Left ventricle myocardium inferior (tissue), 1 donor: Measurements from ENCODE around the gene MYO16. TPM values are rescaled to one million over a fixed set of nuclear protein-coding genes. Genes with fewer than 3 reads are reported as not detected.

Experiments used
- DNase-seq: peaks from one replicate; pipeline ENCODE4 v3.0.0-alpha.2; 2020
- H3K27ac ChIP-seq: fragments of 200-600 bp; replicated peaks from 2 replicates; pipeline ENCODE4 v1.8.0; 2021
- H3K27me3 ChIP-seq: fragments of 200-600 bp; 2 replicates; pipeline ENCODE4 v1.8.0; 2021; ENCODE audit warnings: low read depth
- H3K36me3 ChIP-seq: fragments of 200-600 bp; 2 replicates; pipeline ENCODE4 v1.8.0; 2021
- H3K4me1 ChIP-seq: fragments of 200-600 bp; 2 replicates; pipeline ENCODE4 v1.8.0; 2021
- H3K4me3 ChIP-seq: fragments of 200-600 bp; 2 replicates; pipeline ENCODE4 v1.8.0; 2021; ENCODE audit warnings: mild to moderate bottlenecking, moderate library complexity
- H3K9me3 ChIP-seq: fragments of 200-600 bp; replicated peaks from 2 replicates; pipeline ENCODE4 v1.8.0; 2021
- CTCF ChIP-seq: fragments of 200-600 bp; IDR thresholded peaks from 2 replicates; pipeline ENCODE4 v1.8.0; 2021; ENCODE audit warnings: antibody characterized with exemption, mild to moderate bottlenecking, borderline replicate concordance
- intact Hi-C: fragments of 100-400 bp; cut with micrococcal nuclease; formaldehyde crosslinking; loops from one replicate; pipeline ENCODE4 v1.11.0; 2022
- total RNA-seq: library from RNA; stranded (reverse); fragmentation: NEBNext Ultra II Directional; extraction: Animal tissue kit (Norgen Biotek cat#: 25700); gene quantifications from one replicate; pipeline ENCODE4 v1.2.1, GENCODE V29; 2021
- donor health status: DM: no; HTN: yes; CAD: no; lungs with severe emphysema.

Gene MYO16
- total RNA-seq, 1 donor from 2014 or later = 1.7 TPM

- no peak overlapping the region for H3K27ac ChIP-seq
- no peaks in the 10 kb centered on the region for H3K4me1 ChIP-seq
- H3K36me3 ChIP-seq = no peaks in the 10 kb centered on the region
- no peak overlapping the region for H3K4me3 ChIP-seq
- no peak for DNase-seq
- H3K9me3 ChIP-seq = peaks cover 15% of the 10 kb centered on the region
- intact Hi-C loops = no loop called here
- peaks cover 17% of the 10 kb centered on the region for H3K27me3 ChIP-seq
- TF ChIP-seq CTCF = no peak
These were observed 31.5 kb upstream of the MYO16 start for GRCh38 chr13:108597943-108598342.

- TF ChIP-seq CTCF = no peak
- Histone ChIP-seq H3K27me3 (no peaks in the 10 kb centered on the region), H3K36me3 (no peaks in the 10 kb centered on the region), H3K9me3 (peaks cover 26% of the 10 kb centered on the region), H3K4me1 (peaks cover 11% of the 10 kb centered on the region), H3K4me3 (no peak overlapping the region), H3K27ac (no peak overlapping the region)
- no peak for DNase-seq
- intact Hi-C loops = no loop called here
These were observed 23.0 kb upstream of the MYO16 start for GRCh38 chr13:108606424-108606823.

- intact Hi-C loops = no loop called here
- peak; percentile 71 for TF ChIP-seq CTCF
These were observed 20.1 kb upstream of the MYO16 start for GRCh38 chr13:108609353-108609752.

GRCh38 chr13:108610507-108610906 is 18.9 kb upstream of the MYO16 start:
- intact Hi-C loops = loop anchor here (5.0 kb wide), 1 partner anchor 282 kb away; no protein-coding TSS in a partner anchor
- Histone ChIP-seq H3K4me1 (peaks cover 11% of the 10 kb centered on the region), H3K27ac (peak overlapping the region; percentile 15), H3K4me3 (no peak overlapping the region), H3K9me3 (peaks cover 12% of the 10 kb centered on the region), H3K36me3 (no peaks in the 10 kb centered on the region), H3K27me3 (no peaks in the 10 kb centered on the region)
- no peak for TF ChIP-seq CTCF
- no peak for DNase-seq

More at GRCh38 chr13:108609353-108609752, 20.1 kb upstream of the MYO16 start:
- Histone ChIP-seq H3K36me3 (no peaks in the 10 kb centered on the region), H3K4me3 (no peak overlapping the region), H3K9me3 (peaks cover 12% of the 10 kb centered on the region), H3K27ac (no peak overlapping the region), H3K27me3 (no peaks in the 10 kb centered on the region), H3K4me1 (peaks cover 11% of the 10 kb centered on the region)
- DNase-seq = no peak

GRCh38 chr13:108615241-108615640 is 14.2 kb upstream of the MYO16 start:
- no peak overlapping the region for H3K4me3 ChIP-seq
- H3K27me3 ChIP-seq = no peaks in the 10 kb centered on the region
- H3K4me1 ChIP-seq = peaks cover 5% of the 10 kb centered on the region
- no peaks in the 10 kb centered on the region for H3K9me3 ChIP-seq
- intact Hi-C loops = no loop called here
- no peak for TF ChIP-seq CTCF
- H3K27ac ChIP-seq = no peak overlapping the region
- H3K36me3 ChIP-seq = no peaks in the 10 kb centered on the region
- DNase-seq = no peak
